HG03095 (cell line): ENCODE data around the gene MTCL1.

Experiments used
- ATAC-seq: cut with Tn5 transposase; IDR thresholded peaks from one replicate; pipeline ENCODE4 v1.9.1; 2021; ENCODE audit warnings: moderate library complexity; ENCODE audit not compliant: unreplicated experiment

MTCL1 gene

GRCh38 chr18:8766559-8767293 is 61.4 kb downstream of the MTCL1 start:
- ATAC-seq = no peak

GRCh38 chr18:8767340-8767739 is 62.0 kb downstream of the MTCL1 start:
- ATAC-seq = no peak

GRCh38 chr18:8769509-8770095 is 64.2 kb downstream of the MTCL1 start:
- no peak for ATAC-seq

- ATAC-seq = no peak
These were observed 65.3 kb downstream of the MTCL1 start for GRCh38 chr18:8770657-8771056.

- ATAC-seq = no peak
These were observed 66.6 kb downstream of the MTCL1 start for GRCh38 chr18:8771930-8772329.

GRCh38 chr18:8773980-8774379 is 68.6 kb downstream of the MTCL1 start:
- ATAC-seq = no peak

- ATAC-seq = no peak
These were observed 70.9 kb downstream of the MTCL1 start for GRCh38 chr18:8776013-8776943.

GRCh38 chr18:8777846-8778245 is 72.5 kb downstream of the MTCL1 start:
- no peak for ATAC-seq

- no peak for ATAC-seq
These were observed 73.0 kb downstream of the MTCL1 start for GRCh38 chr18:8778386-8778785.

- ATAC-seq = no peak
These were observed 73.5 kb downstream of the MTCL1 start for GRCh38 chr18:8778824-8779223.

GRCh38 chr18:8779251-8779650 is 73.9 kb downstream of the MTCL1 start:
- ATAC-seq = no peak

- ATAC-seq = no peak
These were observed 74.9 kb downstream of the MTCL1 start for GRCh38 chr18:8780227-8780626.

- ATAC-seq = no peak
These were observed 76.3 kb downstream of the MTCL1 start for GRCh38 chr18:8781671-8782070.

- ATAC-seq = no peak
These were observed 78.1 kb downstream of the MTCL1 start for GRCh38 chr18:8783335-8783993.

GRCh38 chr18:8783994-8784530 is 78.7 kb downstream of the MTCL1 start:
- ATAC-seq = no peak

GRCh38 chr18:8785261-8785660 is 79.9 kb downstream of the MTCL1 start:
- no peak for ATAC-seq

- ATAC-seq = no peak
These were observed 80.6 kb downstream of the MTCL1 start for GRCh38 chr18:8785855-8786482.

GRCh38 chr18:8786483-8787370 is 81.4 kb downstream of the MTCL1 start:
- no peak for ATAC-seq

GRCh38 chr18:8787371-8787670 is 82.0 kb downstream of the MTCL1 start:
- no peak for ATAC-seq

GRCh38 chr18:8787794-8788193 is 82.4 kb downstream of the MTCL1 start:
- ATAC-seq = no peak
